Testis (tissue), 2 donors: ENCODE results near the gene ADARB1.

ENCODE experiments used
- CTCF ChIP-seq, 3 experiments: fragments of 450-650 bp in 2 of 3; fragments of 200-600 bp in 1 of 3; sonication (generic) in 1 of 3; IDR thresholded peaks; one replicate each; pipeline ENCODE4 v1.5.1; 2016 to 2019; ENCODE audit warnings: antibody characterized with exemption in 3 of 3, mild to moderate bottlenecking in 2 of 3, moderate library complexity in 1 of 3
- POLR2A ChIP-seq: fragments of 450-650 bp; IDR thresholded peaks from one replicate; pipeline ENCODE4 v1.6.1; 2017; ENCODE audit warnings: antibody characterized with exemption, mild to moderate bottlenecking, moderate library complexity

DNA sequence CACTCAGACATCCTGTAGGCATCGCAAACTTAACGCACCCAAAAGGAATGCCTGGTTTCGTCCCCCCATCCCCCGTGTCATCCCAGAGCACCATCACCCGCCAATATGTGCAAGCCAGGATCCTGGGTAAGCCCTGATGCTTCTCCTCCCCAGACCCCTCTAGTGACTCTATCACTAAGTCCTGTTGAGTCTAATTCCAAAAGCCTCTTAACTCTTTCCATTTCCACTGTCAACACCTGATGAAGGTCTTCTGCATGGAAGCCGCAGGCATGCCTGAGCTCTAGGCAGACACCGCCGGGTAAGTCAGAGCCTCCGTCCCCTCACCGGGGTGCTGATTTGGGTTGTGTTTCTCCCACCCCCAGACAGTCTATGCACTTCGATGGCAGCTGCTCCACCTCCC, 5.3 kb upstream of the ADARB1 start:
- TF ChIP-seq POLR2A = no peak
- no peak for TF ChIP-seq CTCF (IDR thresholded peaks at IDR 0.05)
